Colonic mucosa (tissue), 4 donors: ENCODE results near the gene CHN2. TPM values are rescaled to one million over a fixed set of nuclear protein-coding genes. Genes with fewer than 3 reads are reported as not detected.

Experiments
- DNase-seq: peaks from one replicate; pipeline ENCODE4 v3.0.0-alpha.2; 2020
- H3K27ac ChIP-seq: fragments of 200-600 bp; one replicate; pipeline ENCODE4 v1.8.0; 2021
- H3K27me3 ChIP-seq: fragments of 200-600 bp; one replicate; pipeline ENCODE4 v1.8.0; 2021
- H3K36me3 ChIP-seq: fragments of 200-600 bp; one replicate; pipeline ENCODE4 v1.8.0; 2021
- H3K4me1 ChIP-seq: fragments of 200-600 bp; one replicate; pipeline ENCODE4 v1.8.0; 2021; ENCODE audit warnings: mild to moderate bottlenecking
- H3K4me3 ChIP-seq: fragments of 200-600 bp; one replicate; pipeline ENCODE4 v1.8.0; 2021
- H3K9ac ChIP-seq, 2 donors: one replicate each; pipeline ENCODE4 v1.7.0; 2013; ENCODE audit warnings: control low read depth in 2 of 2, low read depth in 2 of 2, low read length in 2 of 2
- H3K9me3 ChIP-seq: fragments of 200-600 bp; one replicate; pipeline ENCODE4 v1.8.0; 2021
- intact Hi-C: fragments of 100-400 bp; cut with DNase I; formaldehyde crosslinking; loops from one replicate; pipeline ENCODE4 v1.14.1; 2022
- total RNA-seq, 2 donors: library from RNA; stranded (reverse); fragmentation: NEBNext Ultra II Directional in 1 of 2; extraction: Animal tissue kit (Norgen Biotek cat#: 25700) in 1 of 2; gene quantifications; one replicate each; pipeline ENCODE4 v1.2.1, GENCODE V29; 2021
- TF ChIP-seq, protein P1 (sequence below): fragments of 200-600 bp; IDR thresholded peaks from one replicate; pipeline ENCODE4 v1.8.0; 2022; ENCODE audit warnings: antibody characterized with exemption, mild to moderate bottlenecking
- donor health status: healthy.
- donor health status: DM: no; HTN: no; CAD: no.
- donor health status: DM: no; HTN: no; CAD: no.

The CHN2 gene
- total RNA-seq, 2 donors from 2014 or later, result 12.8 to 19.8 TPM

DNA sequence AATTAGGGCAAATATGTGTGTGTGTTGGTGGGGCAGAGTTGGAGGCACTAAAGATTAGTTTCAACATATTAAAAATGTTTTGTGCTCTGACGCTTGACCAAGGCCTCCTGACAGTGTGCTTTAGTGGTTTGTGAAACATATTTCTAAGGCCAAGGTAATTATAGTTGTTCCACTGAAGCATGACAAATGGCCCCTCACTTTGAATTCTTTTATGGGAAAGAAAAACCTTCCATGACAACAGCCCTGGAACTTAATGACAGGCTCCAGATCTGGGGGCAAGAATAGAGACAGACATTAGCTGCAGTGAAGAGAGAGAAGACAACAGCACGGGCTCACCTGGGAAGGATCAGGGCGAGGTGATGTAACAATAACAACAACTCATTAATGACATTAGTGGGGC lies 155.8 kb downstream of the CHN2 start:
- Histone ChIP-seq H3K9me3 (no peaks in the 10 kb centered on the region), H3K4me3 (no peak overlapping the region), H3K27me3 (no peaks in the 10 kb centered on the region), H3K27ac (no peak overlapping the region), H3K36me3 (no peaks in the 10 kb centered on the region), H3K4me1 (no peaks in the 10 kb centered on the region), H3K9ac (no peak overlapping the region)
- intact Hi-C loops, result no loop called here
- DNase-seq, result no peak
- TF ChIP-seq, protein P1, sequence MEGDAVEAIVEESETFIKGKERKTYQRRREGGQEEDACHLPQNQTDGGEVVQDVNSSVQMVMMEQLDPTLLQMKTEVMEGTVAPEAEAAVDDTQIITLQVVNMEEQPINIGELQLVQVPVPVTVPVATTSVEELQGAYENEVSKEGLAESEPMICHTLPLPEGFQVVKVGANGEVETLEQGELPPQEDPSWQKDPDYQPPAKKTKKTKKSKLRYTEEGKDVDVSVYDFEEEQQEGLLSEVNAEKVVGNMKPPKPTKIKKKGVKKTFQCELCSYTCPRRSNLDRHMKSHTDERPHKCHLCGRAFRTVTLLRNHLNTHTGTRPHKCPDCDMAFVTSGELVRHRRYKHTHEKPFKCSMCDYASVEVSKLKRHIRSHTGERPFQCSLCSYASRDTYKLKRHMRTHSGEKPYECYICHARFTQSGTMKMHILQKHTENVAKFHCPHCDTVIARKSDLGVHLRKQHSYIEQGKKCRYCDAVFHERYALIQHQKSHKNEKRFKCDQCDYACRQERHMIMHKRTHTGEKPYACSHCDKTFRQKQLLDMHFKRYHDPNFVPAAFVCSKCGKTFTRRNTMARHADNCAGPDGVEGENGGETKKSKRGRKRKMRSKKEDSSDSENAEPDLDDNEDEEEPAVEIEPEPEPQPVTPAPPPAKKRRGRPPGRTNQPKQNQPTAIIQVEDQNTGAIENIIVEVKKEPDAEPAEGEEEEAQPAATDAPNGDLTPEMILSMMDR, result no peak

DNA sequence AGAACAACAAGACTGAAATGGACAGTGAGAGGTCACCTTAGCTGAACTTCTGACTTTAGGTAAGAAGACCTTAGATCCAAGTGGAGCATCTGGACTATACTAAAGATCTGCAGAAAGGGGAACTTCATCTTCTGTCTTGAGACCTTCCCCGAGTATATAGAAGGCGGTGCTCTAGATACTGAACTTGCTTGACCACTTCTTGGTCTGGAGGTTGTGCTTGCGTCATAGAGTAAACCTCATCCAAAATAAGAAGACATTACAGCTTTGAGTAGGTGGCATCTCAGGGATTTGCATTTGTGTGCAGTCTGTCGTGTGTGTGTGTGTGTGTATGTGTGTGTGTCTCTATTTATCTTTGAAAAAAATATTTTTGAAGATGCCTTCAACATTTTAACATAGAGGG lies 157.5 kb downstream of the CHN2 start:
- Histone ChIP-seq H3K36me3 (no peaks in the 10 kb centered on the region), H3K9me3 (no peaks in the 10 kb centered on the region), H3K4me3 (no peak overlapping the region), H3K27ac (no peak overlapping the region), H3K27me3 (no peaks in the 10 kb centered on the region), H3K4me1 (no peaks in the 10 kb centered on the region), H3K9ac (no peak overlapping the region)
- intact Hi-C loops, result no loop called here
- TF ChIP-seq, protein P1, result no peak
- no peak for DNase-seq

DNA sequence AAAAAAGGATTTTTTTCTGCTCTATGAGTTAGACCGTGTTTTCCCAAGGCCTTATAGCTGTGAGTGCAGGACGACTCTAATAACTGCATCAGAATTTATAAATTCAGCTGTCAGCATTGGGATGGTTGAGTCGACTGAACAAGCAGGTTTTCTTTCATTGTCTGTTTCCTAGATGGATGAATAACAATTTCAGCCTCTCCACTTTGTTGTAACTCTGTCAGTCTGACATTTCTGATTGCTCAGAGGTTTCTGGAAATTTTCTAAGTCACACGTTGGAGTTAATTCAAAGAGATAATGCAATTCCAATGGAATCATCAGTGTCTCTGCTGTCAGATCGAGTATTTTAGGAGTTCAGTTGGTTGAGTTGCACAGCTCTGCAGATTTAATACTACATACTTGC lies 159.2 kb downstream of the CHN2 start:
- TF ChIP-seq, protein P1, result no peak
- Histone ChIP-seq H3K4me3 (no peak overlapping the region), H3K9ac (no peak overlapping the region), H3K27ac (no peak overlapping the region), H3K27me3 (no peaks in the 10 kb centered on the region), H3K36me3 (no peaks in the 10 kb centered on the region), H3K9me3 (no peaks in the 10 kb centered on the region), H3K4me1 (no peaks in the 10 kb centered on the region)
- intact Hi-C loops, result no loop called here
- no peak for DNase-seq

DNA sequence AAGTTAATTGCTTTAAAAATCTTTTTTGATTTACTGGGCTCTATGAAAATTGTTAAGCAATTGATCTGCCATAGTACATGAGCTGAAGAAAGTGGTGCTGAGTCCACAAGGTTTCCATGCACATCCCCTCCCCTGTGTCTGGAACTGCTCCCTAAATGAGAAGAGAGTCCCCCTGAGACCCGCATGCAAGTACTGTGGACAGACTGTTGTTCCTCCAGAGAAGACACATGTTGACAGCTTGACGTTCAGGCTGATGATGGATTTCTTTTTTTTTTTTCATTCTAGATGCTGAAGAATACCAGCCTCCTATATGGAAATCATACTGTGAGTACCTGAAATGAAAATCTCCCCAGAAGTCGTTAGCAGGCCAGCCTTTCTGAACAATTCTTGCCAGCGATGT lies 159.8 kb downstream of the CHN2 start:
- H3K9me3 ChIP-seq, result no peaks in the 10 kb centered on the region
- H3K4me1 ChIP-seq, result no peaks in the 10 kb centered on the region
- no peaks in the 10 kb centered on the region for H3K36me3 ChIP-seq
- intact Hi-C loops, result no loop called here
- H3K27ac ChIP-seq, result no peak overlapping the region
- no peaks in the 10 kb centered on the region for H3K27me3 ChIP-seq
- H3K9ac ChIP-seq, result no peak overlapping the region
- H3K4me3 ChIP-seq, result no peak overlapping the region
- TF ChIP-seq, protein P1, result no peak
- no peak for DNase-seq

DNA sequence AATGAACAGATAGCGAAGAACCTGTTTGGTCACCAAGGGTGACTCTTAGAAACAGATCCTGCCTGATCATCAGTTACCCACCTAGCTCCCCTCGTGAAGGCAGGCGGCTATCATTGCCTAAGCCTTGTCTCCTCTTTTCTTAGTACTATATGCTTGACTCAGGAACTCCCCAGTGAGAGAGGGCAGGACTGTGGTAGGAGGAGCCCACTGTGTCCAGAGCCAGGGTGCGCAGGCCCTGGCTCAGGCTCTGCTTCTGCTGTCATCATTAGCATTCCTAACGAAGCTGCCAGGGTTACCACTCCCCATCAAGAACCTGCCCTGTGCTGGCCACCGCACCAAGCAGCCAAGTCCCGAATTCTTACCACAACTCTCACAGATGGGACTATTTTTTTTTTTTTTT lies 160.8 kb downstream of the CHN2 start:
- H3K4me1 ChIP-seq, result no peaks in the 10 kb centered on the region
- H3K27me3 ChIP-seq, result no peaks in the 10 kb centered on the region
- H3K36me3 ChIP-seq, result no peaks in the 10 kb centered on the region
- no peak overlapping the region for H3K9ac ChIP-seq
- TF ChIP-seq, protein P1, result no peak
- no peaks in the 10 kb centered on the region for H3K9me3 ChIP-seq
- H3K4me3 ChIP-seq, result no peak overlapping the region
- intact Hi-C loops, result no loop called here
- DNase-seq, result no peak
- H3K27ac ChIP-seq, result no peak overlapping the region

DNA sequence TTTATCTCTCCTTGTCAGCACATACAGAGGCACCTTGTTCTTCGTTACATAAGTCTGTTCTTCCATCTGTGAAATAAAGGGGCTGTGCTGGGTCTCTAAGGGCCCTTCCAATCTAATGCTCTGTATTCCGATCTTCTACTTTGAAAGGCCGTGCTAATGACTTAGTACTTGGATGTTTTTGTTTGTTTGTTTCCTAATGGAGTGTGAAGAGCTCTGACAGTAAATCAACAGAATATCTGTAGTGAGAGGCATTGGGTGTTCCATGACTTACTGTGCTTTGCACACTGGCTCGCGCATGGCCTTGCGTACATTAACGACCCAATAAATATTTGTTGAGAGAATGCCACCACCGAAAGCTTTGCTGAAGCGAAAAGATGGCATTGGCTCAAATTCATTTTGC lies 162.1 kb downstream of the CHN2 start:
- Histone ChIP-seq H3K4me3 (no peak overlapping the region), H3K9ac (no peak overlapping the region), H3K4me1 (no peaks in the 10 kb centered on the region), H3K9me3 (no peaks in the 10 kb centered on the region), H3K27ac (no peak overlapping the region), H3K27me3 (no peaks in the 10 kb centered on the region), H3K36me3 (no peaks in the 10 kb centered on the region)
- DNase-seq, result no peak
- TF ChIP-seq, protein P1, result no peak
- intact Hi-C loops, result no loop called here
